GM21737 (cell line): ENCODE results near the gene ANKRD65.
"Not testable (repeated sequence)": the region's sequence is repeated elsewhere in the genome, so short reads cannot be mapped to it uniquely, and the experiment has no call there.

ENCODE experiments used
- ATAC-seq: cut with Tn5 transposase; IDR thresholded peaks from one replicate; pipeline ENCODE4 v1.9.1; 2021; ENCODE audit warnings: mild to moderate bottlenecking, moderate library complexity; ENCODE audit not compliant: unreplicated experiment

The ANKRD65 gene

GRCh38 chr1:1421147-1421906, at the start of gene ANKRD65:
TSS of gene ANKRD65 (minus strand) at chr1:1421276. CDS start at chr1:1421005, 271 bp downstream.
- no peak for ATAC-seq

GRCh38 chr1:1468196-1468985, 47.3 kb upstream of the ANKRD65 start:
- not testable (repeated sequence) for ATAC-seq

GRCh38 chr1:1463312-1463711, 42.2 kb upstream of the ANKRD65 start:
- ATAC-seq, result no peak

- no peak for ATAC-seq
Observed at GRCh38 chr1:1462318-1462966, 41.4 kb upstream of the ANKRD65 start.

GRCh38 chr1:1461721-1462317, 40.7 kb upstream of the ANKRD65 start:
- no peak for ATAC-seq

GRCh38 chr1:1460540-1461130, 39.6 kb upstream of the ANKRD65 start:
- ATAC-seq, result no peak

- not testable (repeated sequence) for ATAC-seq
Observed at GRCh38 chr1:1459711-1460110, 38.6 kb upstream of the ANKRD65 start.

- ATAC-seq, result not testable (repeated sequence)
Observed at GRCh38 chr1:1459156-1459555, 38.1 kb upstream of the ANKRD65 start.

- not testable (repeated sequence) for ATAC-seq
Observed at GRCh38 chr1:1456683-1457255, 35.7 kb upstream of the ANKRD65 start.

GRCh38 chr1:1455934-1456333, 34.9 kb upstream of the ANKRD65 start:
- ATAC-seq, result not testable (repeated sequence)

GRCh38 chr1:1455366-1455884, 34.3 kb upstream of the ANKRD65 start:
- no peak for ATAC-seq

- ATAC-seq, result not testable (repeated sequence)
Observed at GRCh38 chr1:1454286-1455056, 33.4 kb upstream of the ANKRD65 start.

- ATAC-seq, result no peak
Observed at GRCh38 chr1:1452882-1453281, 31.8 kb upstream of the ANKRD65 start.

GRCh38 chr1:1452365-1452739, 31.3 kb upstream of the ANKRD65 start:
- ATAC-seq, result not testable (repeated sequence)

- ATAC-seq, result no peak
Observed at GRCh38 chr1:1451696-1452364, 30.8 kb upstream of the ANKRD65 start.

- ATAC-seq, result not testable (repeated sequence)
Observed at GRCh38 chr1:1450616-1451015, 29.5 kb upstream of the ANKRD65 start.

- no peak for ATAC-seq
Observed at GRCh38 chr1:1449099-1449739, 28.1 kb upstream of the ANKRD65 start, which contains the start of gene ATAD3C. TSS of gene ATAD3C (plus strand) at chr1:1449689. CDS start at chr1:1450684, 995 bp downstream.

- ATAC-seq, result not testable (repeated sequence)
Observed at GRCh38 chr1:1446631-1447030, 25.6 kb upstream of the ANKRD65 start.
